ENCODE data around the gene GHRL. TPM values are rescaled to one million over a fixed set of nuclear protein-coding genes. Genes with fewer than 3 reads are reported as not detected.

The GHRL gene
- total and polyA plus RNA-seq, 2 donors (not counting 3 experiments of a cell fraction or from before 2014, with no cell fraction given) = not detected

- Histone ChIP-seq H3K4me3 (replicated peaks in 1 of 3; ENCODE audit: insufficient read depth in 1 of 3, low read depth in 1 of 3, low read length in 3 of 3) (no peak overlapping the region), H3K36me3 (ENCODE audit: control insufficient read depth in 2 of 2, extremely low read depth in 1 of 2, insufficient read depth in 2 of 2, low read length in 2 of 2) (no peaks in the 10 kb centered on the region), H3K79me2 (ENCODE audit: control insufficient read depth, insufficient read depth, low read length) (no peaks in the 10 kb centered on the region), H3K27me3 (ENCODE audit: control insufficient read depth in 2 of 2, insufficient read depth in 2 of 2, low read length in 2 of 2) (no peaks in the 10 kb centered on the region), H3K4me1 (ENCODE audit: control insufficient read depth, extremely low read depth, insufficient read depth, low read length) (no peaks in the 10 kb centered on the region), H2AFZ (ENCODE audit: low read depth, low read length) (no peak overlapping the region), H3K9ac (replicated peaks; ENCODE audit: extremely low read depth, insufficient read depth, low read length) (no peak overlapping the region), H4K20me1 (replicated peaks; ENCODE audit: control insufficient read depth, extremely low read depth, insufficient read depth, low read length) (no peaks in the 10 kb centered on the region), H3K9me1 (replicated peaks; ENCODE audit: control insufficient read depth, extremely low read depth, insufficient read depth, low read length) (no peaks in the 10 kb centered on the region), H3K4me2 (ENCODE audit: insufficient read depth, low read length) (no peak overlapping the region), H3K9me3 (replicated peaks; ENCODE audit: control insufficient read depth, insufficient read depth, low read length) (no peaks in the 10 kb centered on the region), H3K27ac (ENCODE audit: insufficient read depth, low read depth, low read length) (no peak overlapping the region)
- dilution Hi-C loops (cut with MboI; ENCODE audit: extremely low pct_ligation_motif_present, low sequenced_read_pairs) (no loop called here), intact Hi-C loops (cut with micrococcal nuclease) (no loop called here)
- BruUV-seq (replicated peaks) = no TSS peak
- ChIA-PET POLR2A (no interaction called here), CTCF (no interaction called here)
- TF ChIP-seq FOS (IDR thresholded peaks at IDR 0.05; ENCODE audit: borderline replicate concordance, insufficient read depth, low read length) (no peak), GATA2 (IDR thresholded peaks at IDR 0.05; ENCODE audit: insufficient read depth, insufficient read length, low read depth, low read length) (no peak), JUN (IDR thresholded peaks at IDR 0.05; ENCODE audit: borderline replicate concordance, insufficient read depth, insufficient read length, low read depth) (no peak), MYC (IDR thresholded peaks at IDR 0.05; ENCODE audit: low read depth, low read length) (no peak), POLR2A (IDR thresholded peaks at IDR 0.05; ENCODE audit: low read depth, low read length) (no peak), CTCF (IDR thresholded peaks at IDR 0.05; ENCODE audit: extremely low read depth in 1 of 2, insufficient read depth in 1 of 2, low read depth in 1 of 2, low read length in 2 of 2) (no peak), POLR2AphosphoS5 (IDR thresholded peaks at IDR 0.05; ENCODE audit: insufficient read depth, low read depth, low read length) (no peak)
- no peak for FAIRE-seq
- no peak for DNase-seq (ENCODE audit: low read depth, low spot score)
Measured at GRCh38 chr3:10294030-10294586, 1.4 kb upstream of the GHRL start.

All from endothelial cell of umbilical vein (primary cell).